ENCODE results near the gene LARGE1.

DNA sequence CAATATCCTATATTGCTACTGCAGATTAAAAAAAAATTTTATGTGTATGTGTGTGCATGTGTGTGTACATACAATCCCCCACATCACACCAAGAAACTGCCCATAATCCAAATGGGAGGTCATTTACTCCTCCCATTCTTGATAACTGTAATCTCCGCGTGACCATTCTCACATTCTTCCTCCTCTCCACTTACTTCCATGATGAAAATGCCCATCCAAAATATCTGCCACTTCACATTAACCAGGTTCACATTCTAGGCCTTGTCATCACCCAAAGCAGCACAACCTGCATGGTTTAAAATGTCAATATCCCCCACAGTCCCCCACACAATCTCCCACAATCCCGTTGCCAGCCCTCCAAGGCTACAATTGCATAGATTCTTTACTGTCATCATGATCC, 149.6 kb downstream of the LARGE1 start:
- TF ChIP-seq, protein P1, sequence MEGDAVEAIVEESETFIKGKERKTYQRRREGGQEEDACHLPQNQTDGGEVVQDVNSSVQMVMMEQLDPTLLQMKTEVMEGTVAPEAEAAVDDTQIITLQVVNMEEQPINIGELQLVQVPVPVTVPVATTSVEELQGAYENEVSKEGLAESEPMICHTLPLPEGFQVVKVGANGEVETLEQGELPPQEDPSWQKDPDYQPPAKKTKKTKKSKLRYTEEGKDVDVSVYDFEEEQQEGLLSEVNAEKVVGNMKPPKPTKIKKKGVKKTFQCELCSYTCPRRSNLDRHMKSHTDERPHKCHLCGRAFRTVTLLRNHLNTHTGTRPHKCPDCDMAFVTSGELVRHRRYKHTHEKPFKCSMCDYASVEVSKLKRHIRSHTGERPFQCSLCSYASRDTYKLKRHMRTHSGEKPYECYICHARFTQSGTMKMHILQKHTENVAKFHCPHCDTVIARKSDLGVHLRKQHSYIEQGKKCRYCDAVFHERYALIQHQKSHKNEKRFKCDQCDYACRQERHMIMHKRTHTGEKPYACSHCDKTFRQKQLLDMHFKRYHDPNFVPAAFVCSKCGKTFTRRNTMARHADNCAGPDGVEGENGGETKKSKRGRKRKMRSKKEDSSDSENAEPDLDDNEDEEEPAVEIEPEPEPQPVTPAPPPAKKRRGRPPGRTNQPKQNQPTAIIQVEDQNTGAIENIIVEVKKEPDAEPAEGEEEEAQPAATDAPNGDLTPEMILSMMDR (IDR thresholded peaks at IDR 0.05; ENCODE audit: low read length): no peak
- no peak for TF ChIP-seq EZH2 (IDR thresholded peaks at IDR 0.05; ENCODE audit: borderline replicate concordance, low read length)
